K562 (cell line): ENCODE measurements around the gene CYP21A2. TPM values are rescaled to one million over a fixed set of nuclear protein-coding genes. Genes with fewer than 3 reads are reported as not detected.
A peak's percentile ranks its signal among the peaks of the same experiment; 100 is the strongest.
"Not testable (repeated sequence)": the region's sequence is repeated elsewhere in the genome, so short reads cannot be mapped to it uniquely, and the experiment has no call there.

Source experiments
- ATAC-seq: fragments of 200-7000 bp; cut with Tn5 transposase; 3 replicates; pipeline ENCODE4 v1.9.1; 2020; ENCODE audit warnings: moderate library complexity
- BruUV-seq: library from RNA; stranded (reverse); fragments of 400-500 nt; replicated peaks from 2 replicates; lab custom pipeline; 2021; lab: Mats Ljungman, UMichigan
- CTCF ChIA-PET: fragments of 300-600 bp; formaldehyde crosslinking; extraction: SDS; loops from one replicate; lab custom pipeline; 2021; ENCODE audit warnings: low intra/inter-chr PET ratio; lab: Yijun Ruan, JAX
- POLR2A ChIA-PET: fragments of 300-600, 350-650 bp; sonication (Branson Sonifier 250); formaldehyde crosslinking; extraction: SDS; loops from one replicate; lab custom pipeline; 2021; ENCODE audit warnings: antibody characterized with exemption, inconsistent platforms; lab: Yijun Ruan, JAX
- DNase-seq, 4 experiments: peaks; one replicate each; pipeline versions ENCODE4 v3.0.0 to v3.0.0-alpha.2; 2011 to 2018; ENCODE audit warnings: low spot score in 3 of 4, mixed read lengths in 3 of 4; ENCODE audit errors: extremely low read depth in 1 of 4
- FAIRE-seq: peaks from 2 replicates; lab custom pipeline; 2011; peaks lifted over from hg19 to GRCh38; lab: Jason Lieb, UNC
- H2AFZ ChIP-seq: 2 replicates; pipeline ENCODE4 v1.6.0; 2011; ENCODE audit warnings: low read depth, low read length, control low read depth, inconsistent platforms
- H3K27ac ChIP-seq: fragments of 200-600 bp; 3 replicates; pipeline ENCODE4 v1.8.0; 2011; ENCODE audit warnings: low read depth, mild to moderate bottlenecking, control low read depth, inconsistent platforms, low read length, moderate library complexity, mixed read lengths; ENCODE audit errors: extremely low read depth
- H3K27me3 ChIP-seq, 2 experiments: fragments of 300-600 bp in 1 of 2; 2 replicates in 1 of 2; 3 replicates in 1 of 2; pipeline versions ENCODE4 v1.6.0 to v1.8.0; 2011; ENCODE audit warnings: inconsistent platforms in 2 of 2, low read length in 2 of 2, mild to moderate bottlenecking in 1 of 2, mixed read lengths in 1 of 2, moderate library complexity in 1 of 2; ENCODE audit not compliant: control insufficient read depth in 2 of 2, insufficient read depth in 2 of 2
- H3K36me3 ChIP-seq: fragments of 300-600 bp; 3 replicates; pipeline ENCODE4 v1.8.0; 2011; ENCODE audit warnings: mild to moderate bottlenecking, low read length, inconsistent platforms; ENCODE audit not compliant: control insufficient read depth, insufficient read depth
- H3K4me1 ChIP-seq, 2 experiments: fragments of 200-600 bp in 1 of 2; replicated peaks in 1 of 2; 2 replicates in 1 of 2; 3 replicates in 1 of 2; pipeline versions ENCODE4 v1.5.1 to v1.8.0; 2011; ENCODE audit warnings: inconsistent platforms in 2 of 2, low read length in 2 of 2, mild to moderate bottlenecking in 1 of 2, mixed read lengths in 1 of 2, moderate library complexity in 1 of 2; ENCODE audit not compliant: control insufficient read depth in 2 of 2, insufficient read depth in 2 of 2
- H3K4me2 ChIP-seq: 2 replicates; pipeline ENCODE4 v1.6.1; 2011; ENCODE audit warnings: low read length, control low read depth, inconsistent platforms, mixed read lengths; ENCODE audit not compliant: insufficient read depth
- H3K4me3 ChIP-seq: fragments of 200-600 bp; sonication (generic), shearing (Covaris generic); 2 replicates; pipeline ENCODE4 v1.5.1; 2016; ENCODE audit warnings: control low read depth, inconsistent platforms
- H3K79me2 ChIP-seq: fragments of 200-600 bp; 3 replicates; pipeline ENCODE4 v1.8.0; 2011; ENCODE audit warnings: low read length, inconsistent platforms; ENCODE audit not compliant: control insufficient read depth, insufficient read depth
- H3K9ac ChIP-seq, 2 experiments: 2 replicates each; pipeline versions ENCODE4 v1.6.0 to v1.6.1; 2011; ENCODE audit warnings: low read depth in 2 of 2, low read length in 2 of 2, control low read depth in 1 of 2, inconsistent platforms in 1 of 2, mild to moderate bottlenecking in 1 of 2, mixed read lengths in 1 of 2; ENCODE audit not compliant: insufficient read depth in 1 of 2
- H3K9me1 ChIP-seq: one replicate; pipeline ENCODE4 v1.6.0; 2011; ENCODE audit warnings: inconsistent platforms, mild to moderate bottlenecking, low read length, moderate library complexity; ENCODE audit not compliant: control insufficient read depth, insufficient read depth
- H3K9me3 ChIP-seq: replicated peaks from 2 replicates; pipeline ENCODE4 v1.5.1; 2011; ENCODE audit warnings: low read depth, low read length, inconsistent platforms; ENCODE audit not compliant: control insufficient read depth, insufficient read depth
- H4K20me1 ChIP-seq: replicated peaks from 2 replicates; pipeline ENCODE4 v1.6.1; 2011; ENCODE audit warnings: low read length, inconsistent platforms, mixed read lengths; ENCODE audit not compliant: control insufficient read depth, insufficient read depth
- WGBS: fragments of 100-300 bp; shearing (Covaris generic); methylation state at CpG from one replicate; pipeline ENCODE4 v1.1.6; 2016; ENCODE audit warnings: low coverage, mixed read lengths; ENCODE audit not compliant: insufficient coverage; ENCODE audit errors: missing lambda C conversion rate; 5-methylcytosine and 5-hydroxymethylcytosine counted together
- in situ Hi-C: fragments of 300-500 bp; cut with MboI; formaldehyde crosslinking; loops from 4 replicates; pipeline ENCODE4 v1.15.0; 2018; ENCODE audit warnings: inconsistent platforms, mixed read lengths
- intact Hi-C: fragments of 100-400 bp; cut with micrococcal nuclease; formaldehyde crosslinking; loops from 2 replicates; pipeline ENCODE4 v1.14.2; 2022
- polyA plus RNA-seq, 8 experiments: library from polyadenylated mRNA; depleted of rRNA in 4 of 8; stranded (reverse) in 5 of 8; unstranded in 3 of 8; fragments of >200 nt; fragmentation: Nextera tagmentation in 2 of 8; fragmentation: Illumina TruSeq in 1 of 8; extraction: Ambion mirVana in 2 of 8; extraction: Trizol in 1 of 8; gene quantifications; 2 replicates each; pipeline versions ENCODE4 v1.2.1 to v1.2.3, GENCODE V29; 2011 to 2014; ENCODE audit warnings: inconsistent platforms in 1 of 8, missing spikeins in 1 of 8
- total RNA-seq, 7 experiments: library from RNA; depleted of rRNA in 6 of 7; stranded (reverse); fragments of >200 nt in 6 of 7; fragmentation: Illumina TruSeq in 2 of 7; extraction: Trizol in 2 of 7; gene quantifications; 2 replicates each; pipeline versions ENCODE4 v1.2.1 to v1.2.3, GENCODE V29; 2011 to 2021; ENCODE audit warnings: low replicate concordance in 1 of 7

CYP21A2 gene
- total and polyA plus RNA-seq, 9 of the 15 experiments (the other 6 are each of a cell fraction or from before 2014, with no cell fraction given): 0.03 to 1.4 (median 0.19) TPM

GRCh38 chr6:32022100-32022499 lies 16.1 kb upstream of the CYP21A2 start:
- H2AFZ ChIP-seq, H4K20me1 ChIP-seq, H3K27ac ChIP-seq, POLR2A ChIA-PET, DNase-seq, in situ Hi-C loops, H3K9me3 ChIP-seq, intact Hi-C loops, H3K27me3 ChIP-seq, H3K4me3 ChIP-seq, CTCF ChIA-PET, BruUV-seq, H3K4me1 ChIP-seq, H3K36me3 ChIP-seq, H3K9me1 ChIP-seq, H3K79me2 ChIP-seq, H3K4me2 ChIP-seq, H3K9ac ChIP-seq: not testable (repeated sequence)
- no CpG with 5 or more reads among the region's 10 CpGs for WGBS
- FAIRE-seq (peak; percentile 49), ATAC-seq (peak; percentile 85)

GRCh38 chr6:32028631-32029030 lies 9.6 kb upstream of the CYP21A2 start:
- H3K9me1 ChIP-seq, H2AFZ ChIP-seq, H3K4me1 ChIP-seq, H3K9ac ChIP-seq, FAIRE-seq, CTCF ChIA-PET, H3K36me3 ChIP-seq, H4K20me1 ChIP-seq, H3K4me2 ChIP-seq, POLR2A ChIA-PET, ATAC-seq, DNase-seq, in situ Hi-C loops, H3K27me3 ChIP-seq, BruUV-seq, H3K4me3 ChIP-seq, intact Hi-C loops, H3K27ac ChIP-seq, H3K9me3 ChIP-seq, H3K79me2 ChIP-seq: not testable (repeated sequence)
- WGBS: no CpG with 5 or more reads among the region's 10 CpGs

GRCh38 chr6:32029553-32029952 lies 8.7 kb upstream of the CYP21A2 start:
- H3K9me1 ChIP-seq, H3K4me1 ChIP-seq, POLR2A ChIA-PET, FAIRE-seq, DNase-seq, H3K79me2 ChIP-seq, H3K4me3 ChIP-seq, H3K36me3 ChIP-seq, H2AFZ ChIP-seq, H3K27ac ChIP-seq, H3K27me3 ChIP-seq, H3K9me3 ChIP-seq, ATAC-seq, H3K9ac ChIP-seq, in situ Hi-C loops, intact Hi-C loops, CTCF ChIA-PET, H3K4me2 ChIP-seq, H4K20me1 ChIP-seq, BruUV-seq: not testable (repeated sequence)
- 88% methylated on average over 6 of the region's 14 CpGs for WGBS

- FAIRE-seq: peak; percentile 100
- WGBS: no CpG with 5 or more reads among the region's 16 CpGs
- DNase-seq, intact Hi-C loops, in situ Hi-C loops, H4K20me1 ChIP-seq, H3K9ac ChIP-seq, H3K27ac ChIP-seq, H3K36me3 ChIP-seq, H3K9me1 ChIP-seq, H3K9me3 ChIP-seq, H2AFZ ChIP-seq, H3K4me2 ChIP-seq, H3K27me3 ChIP-seq, CTCF ChIA-PET, POLR2A ChIA-PET, H3K79me2 ChIP-seq, H3K4me3 ChIP-seq: not testable (repeated sequence)
- TSS peak; percentile 92 for BruUV-seq
- H3K4me1 ChIP-seq: peaks cover 0 to 16% of the 10 kb centered on the region in 2 experiments; a peak in 2 of 5 replicates
- ATAC-seq: peak; percentile 93
Measured at GRCh38 chr6:32035283-32036013, 2.8 kb upstream of the CYP21A2 start.
